AG04450 (cell line): ENCODE results near the gene CARMIL1. TPM values are rescaled to one million over a fixed set of nuclear protein-coding genes. Genes with fewer than 3 reads are reported as not detected.

ENCODE experiments used
- CTCF ChIA-PET: fragments of 300-600, 350-600 bp; formaldehyde crosslinking; extraction: SDS; loops from one replicate; lab custom pipeline; 2022; ENCODE audit warnings: antibody characterized with exemption, inconsistent platforms; lab: Charles Lee
- POLR2A ChIA-PET: fragments of 350-600 bp; formaldehyde crosslinking; extraction: SDS; loops from one replicate; lab custom pipeline; 2021; ENCODE audit warnings: antibody characterized with exemption, inconsistent platforms; lab: Yijun Ruan, JAX
- DNase-seq: peaks from one replicate; pipeline ENCODE4 v3.0.0-alpha.2; 2011; ENCODE audit warnings: low read depth, low spot score
- H3K27ac ChIP-seq: one replicate; pipeline ENCODE4 v1.5.1; 2012; ENCODE audit warnings: low read depth, low read length, control low read depth
- H3K27me3 ChIP-seq: one replicate; pipeline ENCODE4 v1.6.0; 2012; ENCODE audit warnings: low read length; ENCODE audit not compliant: control insufficient read depth, insufficient read depth
- H3K4me3 ChIP-seq: 2 replicates; pipeline ENCODE4 v1.5.1; 2011; ENCODE audit warnings: mild to moderate bottlenecking, low read depth, low read length, control low read depth
- H3K9me3 ChIP-seq: 2 replicates; pipeline ENCODE4 v1.5.1; 2012; ENCODE audit warnings: low read length; ENCODE audit not compliant: control insufficient read depth, insufficient read depth
- CTCF ChIP-seq: IDR thresholded peaks from 2 replicates; pipeline ENCODE4 v1.5.1; 2011; ENCODE audit warnings: low read depth, low read length, control low read depth, inconsistent platforms
- polyA plus RNA-seq: library from polyadenylated mRNA; depleted of rRNA; stranded (reverse); fragments of >200 nt; gene quantifications from 2 replicates; pipeline ENCODE4 v1.2.3, GENCODE V29; 2011

Gene CARMIL1
- polyA plus RNA-seq, 1 experiment: 0.55 TPM

GRCh38 chr6:25352285-25352684 lies 73.1 kb downstream of the CARMIL1 start:
- no peaks in the 10 kb centered on the region for H3K27me3 ChIP-seq
- no peak overlapping the region for H3K27ac ChIP-seq
- TF ChIP-seq CTCF: no peak
- ChIA-PET POLR2A (no interaction called here), CTCF (interaction anchor here (1.6 kb wide), 1 partner anchor 86 kb away, joined by 4 read pairs; no protein-coding TSS in a partner anchor)
- no peak for DNase-seq
- no peaks in the 10 kb centered on the region for H3K9me3 ChIP-seq
- no peak overlapping the region for H3K4me3 ChIP-seq

DNA sequence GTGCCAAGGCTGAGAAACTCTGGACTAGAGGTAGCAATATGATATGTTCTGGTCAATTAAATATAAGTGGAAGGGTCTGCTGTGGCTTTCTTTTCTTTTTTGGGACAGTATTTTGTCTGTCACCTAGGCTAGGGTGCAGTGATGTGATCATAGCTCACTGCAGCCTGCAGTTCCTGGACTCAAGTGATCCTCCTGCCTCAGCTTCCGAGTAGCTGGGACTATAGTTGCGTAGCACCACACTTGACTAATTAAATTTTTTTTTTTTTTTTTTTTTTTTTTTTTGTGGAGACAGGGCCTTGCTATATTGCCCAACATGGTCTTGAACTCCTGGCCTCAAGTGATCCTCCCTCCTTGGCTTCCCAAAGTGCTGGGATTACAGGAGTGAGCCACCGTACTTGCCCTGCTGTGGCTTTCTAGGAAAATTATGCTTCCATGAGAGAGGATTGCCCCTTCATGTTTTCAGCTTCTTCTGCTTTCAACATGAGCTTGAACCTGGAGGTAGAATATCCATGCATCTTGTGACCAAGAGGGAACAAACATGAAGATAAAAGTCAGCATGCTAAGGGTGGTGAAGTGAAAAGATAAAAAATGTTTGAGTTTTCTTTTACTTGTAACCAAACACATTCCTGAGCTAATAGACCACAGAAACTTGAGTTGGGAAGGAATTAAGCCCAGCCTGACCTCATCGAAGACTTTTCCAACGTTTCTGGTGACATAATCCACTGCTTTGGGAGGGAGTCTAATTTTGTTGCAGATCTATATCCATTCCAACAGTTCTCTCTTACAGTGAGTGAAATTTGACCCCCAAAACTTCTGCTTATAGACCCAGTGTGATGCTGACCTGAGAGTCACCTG lies 75.1 kb downstream of the CARMIL1 start:
- Histone ChIP-seq H3K9me3 (no peaks in the 10 kb centered on the region), H3K27ac (no peak overlapping the region), H3K4me3 (no peak overlapping the region), H3K27me3 (no peaks in the 10 kb centered on the region)
- no peak for TF ChIP-seq CTCF
- POLR2A ChIA-PET: no interaction called here
- no peak for DNase-seq
- CTCF ChIA-PET: no interaction called here

GRCh38 chr6:25359191-25359861 lies 80.2 kb downstream of the CARMIL1 start:
- DNase-seq: no peak
- no peak overlapping the region for H3K27ac ChIP-seq
- ChIA-PET POLR2A (no interaction called here), CTCF (interaction anchor here (1.1 kb wide), 1 partner anchor 136 kb away, joined by 4 read pairs; no protein-coding TSS in a partner anchor)
- TF ChIP-seq CTCF: no peak
- H3K27me3 ChIP-seq: no peaks in the 10 kb centered on the region
- no peaks in the 10 kb centered on the region for H3K9me3 ChIP-seq
- H3K4me3 ChIP-seq: no peak overlapping the region

- Histone ChIP-seq H3K27me3 (no peaks in the 10 kb centered on the region), H3K9me3 (no peaks in the 10 kb centered on the region), H3K27ac (no peak overlapping the region), H3K4me3 (no peak overlapping the region)
- no peak for TF ChIP-seq CTCF
- CTCF ChIA-PET: no interaction called here
- DNase-seq: no peak
- POLR2A ChIA-PET: no interaction called here
Measured at GRCh38 chr6:25359891-25360290, 80.7 kb downstream of the CARMIL1 start.

GRCh38 chr6:25360621-25361020 lies 81.4 kb downstream of the CARMIL1 start:
- CTCF ChIA-PET: interaction anchor here (0.5 kb wide), 1 partner anchor 36 kb away, joined by 4 read pairs; no protein-coding TSS in a partner anchor
- Histone ChIP-seq H3K27me3 (no peaks in the 10 kb centered on the region), H3K4me3 (no peak overlapping the region), H3K9me3 (no peaks in the 10 kb centered on the region), H3K27ac (no peak overlapping the region)
- no peak for DNase-seq
- no peak for TF ChIP-seq CTCF
- POLR2A ChIA-PET: no interaction called here
